IMR-90 (cell line): ENCODE data around the gene FOXL2NB. TPM values are rescaled to one million over a fixed set of nuclear protein-coding genes. Genes with fewer than 3 reads are reported as not detected.

Experiments used
- ATAC-seq: fragments of 200-7000 bp; cut with Tn5 transposase; 2 replicates; pipeline ENCODE4 v1.9.1; 2020; ENCODE audit warnings: low read depth, mild to moderate bottlenecking, moderate library complexity
- BruUV-seq: library from RNA; stranded (reverse); fragments of 400-500 nt; replicated peaks from 2 replicates; lab custom pipeline; 2021; lab: Mats Ljungman, UMichigan
- CTCF ChIA-PET: fragments of 300-600 bp; formaldehyde crosslinking; extraction: SDS; loops from one replicate; lab custom pipeline; 2021; ENCODE audit warnings: antibody characterized with exemption; lab: Yijun Ruan, JAX
- POLR2A ChIA-PET: fragments of 300-600 bp; sonication (Branson Sonifier 250); formaldehyde crosslinking; loops from one replicate; lab custom pipeline; 2022; ENCODE audit warnings: antibody characterized with exemption; ENCODE audit not compliant: unreplicated experiment; lab: Charles Lee
- DNase-seq: peaks from one replicate; pipeline ENCODE4 v3.0.0; 2013
- H2AFZ ChIP-seq: replicated peaks from 2 replicates; pipeline ENCODE3; 2013; ENCODE audit warnings: low read length, mild to moderate bottlenecking; ENCODE audit not compliant: poor library complexity
- H2AK5ac ChIP-seq: 2 replicates; pipeline ENCODE4 v1.6.1; 2013; ENCODE audit warnings: low read depth, low read length, inconsistent platforms
- H2AK9ac ChIP-seq: replicated peaks from 2 replicates; pipeline ENCODE3; 2013; ENCODE audit warnings: mild to moderate bottlenecking, low read depth, low read length, moderate library complexity; ENCODE audit not compliant: poor library complexity
- H2BK120ac ChIP-seq: 2 replicates; pipeline ENCODE4 v1.6.1; 2013; ENCODE audit warnings: low read depth, low read length, inconsistent platforms
- H2BK15ac ChIP-seq: 3 replicates; pipeline ENCODE4 v1.6.1; 2013; ENCODE audit warnings: low read depth, low read length, inconsistent platforms
- H2BK20ac ChIP-seq: 2 replicates; pipeline ENCODE4 v1.6.1; 2013; ENCODE audit warnings: low read depth, mild to moderate bottlenecking, inconsistent platforms, low read length, moderate library complexity
- H2BK5ac ChIP-seq: 2 replicates; pipeline ENCODE4 v1.6.1; 2013; ENCODE audit warnings: mild to moderate bottlenecking, low read depth, low read length, inconsistent platforms; ENCODE audit not compliant: poor library complexity, severe bottlenecking
- H3K14ac ChIP-seq: replicated peaks from 2 replicates; pipeline ENCODE4 v1.6.1; 2013; ENCODE audit warnings: low read depth, low read length, inconsistent platforms
- H3K18ac ChIP-seq: 2 replicates; pipeline ENCODE4 v1.6.1; 2013; ENCODE audit warnings: low read depth, low read length, control low read depth
- H3K23ac ChIP-seq: 2 replicates; pipeline ENCODE4 v1.6.1; 2013; ENCODE audit warnings: low read depth, low read length, inconsistent platforms
- H3K27ac ChIP-seq: 2 replicates; pipeline ENCODE4 v1.5.1; 2013; ENCODE audit warnings: mild to moderate bottlenecking, control low read depth, low read length; ENCODE audit not compliant: insufficient read depth
- H3K27me3 ChIP-seq: 2 replicates; pipeline ENCODE4 v1.6.1; 2013; ENCODE audit warnings: low read length; ENCODE audit not compliant: control insufficient read depth, insufficient read depth
- H3K36me3 ChIP-seq: 2 replicates; pipeline ENCODE4 v1.6.1; 2013; ENCODE audit warnings: low read length, mixed read lengths; ENCODE audit not compliant: control insufficient read depth, insufficient read depth
- H3K4ac ChIP-seq: 2 replicates; pipeline ENCODE4 v1.6.1; 2013; ENCODE audit warnings: low read depth, low read length, inconsistent platforms
- H3K4me1 ChIP-seq: 2 replicates; pipeline ENCODE4 v1.6.1; 2013; ENCODE audit warnings: low read length, mixed read lengths; ENCODE audit not compliant: control insufficient read depth, insufficient read depth
- H3K4me2 ChIP-seq: 2 replicates; pipeline ENCODE4 v1.6.1; 2013; ENCODE audit warnings: low read depth, mild to moderate bottlenecking, control low read depth, low read length, moderate library complexity
- H3K4me3 ChIP-seq: 2 replicates; pipeline ENCODE4 v1.5.1; 2013; ENCODE audit warnings: low read depth, mild to moderate bottlenecking, control low read depth, low read length, moderate library complexity; ENCODE audit not compliant: insufficient read depth
- H3K56ac ChIP-seq: 2 replicates; pipeline ENCODE4 v1.6.1; 2013; ENCODE audit warnings: low read length, inconsistent platforms; ENCODE audit not compliant: insufficient read depth; ENCODE audit errors: extremely low read depth
- H3K79me1 ChIP-seq, 2 experiments: 2 replicates each; pipeline ENCODE4 v1.6.1; 2013; ENCODE audit warnings: low read length in 2 of 2, inconsistent platforms in 1 of 2, low read depth in 1 of 2
- H3K9ac ChIP-seq: 2 replicates; pipeline ENCODE4 v1.6.1; 2013; ENCODE audit warnings: low read depth, low read length, control low read depth
- H3K9me1 ChIP-seq: 2 replicates; pipeline ENCODE4 v1.6.1; 2013; ENCODE audit warnings: low read length, inconsistent platforms; ENCODE audit not compliant: insufficient read depth
- H3K9me3 ChIP-seq: 2 replicates; pipeline ENCODE4 v1.6.1; 2013; ENCODE audit warnings: low read length; ENCODE audit not compliant: control insufficient read depth, insufficient read depth
- H4K20me1 ChIP-seq: 2 replicates; pipeline ENCODE4 v1.6.1; 2013; ENCODE audit warnings: low read length, inconsistent platforms; ENCODE audit not compliant: insufficient read depth
- H4K5ac ChIP-seq: 2 replicates; pipeline ENCODE4 v1.6.1; 2013; ENCODE audit warnings: mild to moderate bottlenecking, low read depth, low read length, control low read depth
- H4K8ac ChIP-seq, 2 experiments: 2 replicates each; pipeline ENCODE4 v1.6.1; 2013; ENCODE audit warnings: low read depth in 2 of 2, low read length in 2 of 2, control low read depth in 1 of 2, inconsistent platforms in 1 of 2
- H4K91ac ChIP-seq: 2 replicates; pipeline ENCODE4 v1.6.1; 2013; ENCODE audit warnings: low read depth, low read length, inconsistent platforms; ENCODE audit not compliant: insufficient read depth
- BHLHE40 ChIP-seq: fragments of 150-350 bp; IDR thresholded peaks from 2 replicates; pipeline ENCODE4 v1.6.1; 2016; ENCODE audit warnings: mild to moderate bottlenecking, low read depth, low read length
- CEBPB ChIP-seq: IDR thresholded peaks from 2 replicates; pipeline ENCODE4 v1.6.1; 2012; ENCODE audit warnings: low read depth, low read length, improper control_type of control experiment
- CHD1 ChIP-seq: IDR thresholded peaks from 2 replicates; pipeline ENCODE4 v1.6.1; 2012; ENCODE audit warnings: low read depth, low read length, improper control_type of control experiment
- CTCF ChIP-seq: conservative IDR thresholded peaks from 2 replicates; pipeline ENCODE4 v1.5.1; 2012; ENCODE audit warnings: mild to moderate bottlenecking, low read depth, low read length, improper control_type of control experiment
- RCOR1 ChIP-seq: IDR thresholded peaks from 2 replicates; pipeline ENCODE4 v1.6.1; 2012; ENCODE audit warnings: mild to moderate bottlenecking, low read length, improper control_type of control experiment; ENCODE audit not compliant: insufficient replicate concordance
- WGBS, 2 experiments: methylation state at CpG; one replicate each; pipeline versions ENCODE4 v1.1.5 to v1.1.7; 2013; ENCODE audit warnings: missing lambda C conversion rate in 2 of 2; ENCODE audit not compliant: insufficient read length in 1 of 2; ENCODE audit errors: extremely low coverage in 2 of 2; 5-methylcytosine and 5-hydroxymethylcytosine counted together
- dilution Hi-C: fragments of 300-500 bp; cut with HindIII; formaldehyde crosslinking; loops from one replicate; pipeline ENCODE4 v1.14.3; 2018; ENCODE audit warnings: low sequenced_read_pairs; ENCODE audit not compliant: unreplicated experiment
- in situ Hi-C: fragments of 300-500 bp; cut with MboI; formaldehyde crosslinking; loops from 3 replicates; pipeline ENCODE4 v1.14.3; 2019; ENCODE audit warnings: low sequenced_read_pairs, inconsistent platforms, mixed read lengths
- intact Hi-C: fragments of 100-400 bp; cut with micrococcal nuclease; formaldehyde crosslinking; loops from 2 replicates; pipeline ENCODE4 v1.10.0; 2022
- polyA plus RNA-seq, 3 experiments: library from polyadenylated mRNA; depleted of rRNA; stranded (reverse); fragments of >200 nt; gene quantifications; 2 replicates each; pipeline ENCODE4 v1.2.3, GENCODE V29; 2012; ENCODE audit warnings: low replicate concordance in 1 of 3
- total RNA-seq: library from RNA; depleted of rRNA; stranded (reverse); fragments of >200 nt; gene quantifications from 2 replicates; pipeline ENCODE4 v1.2.3, GENCODE V29; 2012

FOXL2NB gene
- total and polyA plus RNA-seq, 2 of the 4 experiments (the other 2 are of a cell fraction): under 0.01 to 0.05 TPM

- Histone ChIP-seq H3K9ac (peak overlapping the region; percentile 77), H4K91ac (peak overlapping the region; percentile 50), H3K4me2 (peak overlapping the region; percentile 66), H2AFZ (peak overlapping the region; percentile 96), H3K27ac (peak overlapping the region; percentile 58), H3K4me1 (peaks cover 4% of the 10 kb centered on the region), H2BK120ac (peak overlapping the region; percentile 90), H4K5ac (peak overlapping the region; percentile 38), H2AK5ac (peak overlapping the region; percentile 87), H3K79me1 (peaks cover 0 to 4% of the 10 kb centered on the region in 2 experiments; a peak in 1 of 4 replicates), H3K27me3 (no peaks in the 10 kb centered on the region), H3K23ac (peak overlapping the region; percentile 94), H3K9me3 (no peaks in the 10 kb centered on the region), H3K4me3 (peak overlapping the region; percentile 54), H3K56ac (peak overlapping the region; percentile 32), H2BK15ac (peak overlapping the region; percentile 43; the same call in 2 of the 3 replicates), H2AK9ac (peak overlapping the region; percentile 35), H3K4ac (peak overlapping the region; percentile 84), H3K9me1 (peaks cover 5% of the 10 kb centered on the region), H2BK20ac (peak overlapping the region; percentile 72; the same call in 1 of the 2 replicates), H3K36me3 (no peaks in the 10 kb centered on the region), H4K8ac (peak overlapping the region; percentile 76 to 85; a peak in 2 of 4 replicates), H2BK5ac (peak overlapping the region; percentile 54), H3K18ac (peak overlapping the region; percentile 14; the same call in 1 of the 2 replicates), H3K14ac (peak overlapping the region; percentile 87), H4K20me1 (no peaks in the 10 kb centered on the region)
- CTCF ChIA-PET: interaction anchor here (0.5 to 2.7 kb wide), 29 partner anchors 9 to 497 kb away, joined by 3 to 94 read pairs (median 5); partner anchors contain the start of gene CEP70
- whole genome bisulfite sequencing, 2 experiments: 26% methylated on average over 11 of the region's 19 CpGs; no CpG with 5 or more reads in 1 of the 2 experiments
- TF ChIP-seq BHLHE40 (no peak), CTCF (no peak), CEBPB (no peak), CHD1 (no peak), RCOR1 (no peak)
- ATAC-seq (peak; percentile 38), DNase-seq (peak; percentile 62)
- no TSS peak for BruUV-seq
- dilution Hi-C loops: no loop called here
- intact Hi-C loops: loop anchor here (1.0 kb wide), 3 partner anchors 81 to 216 kb away; partner anchors contain the start of gene PIK3CB
- POLR2A ChIA-PET: interaction anchor here (0.7 to 1.0 kb wide), 3 partner anchors 199 to 395 kb away, joined by 3 to 7 read pairs (median 3); no protein-coding TSS in a partner anchor
- in situ Hi-C loops: loop anchor here (5.0 kb wide), 2 partner anchors 218 to 318 kb away; no protein-coding TSS in a partner anchor
Observed at GRCh38 chr3:138914870-138915502, 32.0 kb upstream of the FOXL2NB start.
